C1 segment of cervical spinal cord (tissue), 14 donors: ENCODE data around the gene NOX3.

Source experiments
- DNase-seq, 14 donors: peaks; one replicate each; lab custom pipeline; 2025; lab: John Stamatoyannopoulos, UW

NOX3 gene

DNA sequence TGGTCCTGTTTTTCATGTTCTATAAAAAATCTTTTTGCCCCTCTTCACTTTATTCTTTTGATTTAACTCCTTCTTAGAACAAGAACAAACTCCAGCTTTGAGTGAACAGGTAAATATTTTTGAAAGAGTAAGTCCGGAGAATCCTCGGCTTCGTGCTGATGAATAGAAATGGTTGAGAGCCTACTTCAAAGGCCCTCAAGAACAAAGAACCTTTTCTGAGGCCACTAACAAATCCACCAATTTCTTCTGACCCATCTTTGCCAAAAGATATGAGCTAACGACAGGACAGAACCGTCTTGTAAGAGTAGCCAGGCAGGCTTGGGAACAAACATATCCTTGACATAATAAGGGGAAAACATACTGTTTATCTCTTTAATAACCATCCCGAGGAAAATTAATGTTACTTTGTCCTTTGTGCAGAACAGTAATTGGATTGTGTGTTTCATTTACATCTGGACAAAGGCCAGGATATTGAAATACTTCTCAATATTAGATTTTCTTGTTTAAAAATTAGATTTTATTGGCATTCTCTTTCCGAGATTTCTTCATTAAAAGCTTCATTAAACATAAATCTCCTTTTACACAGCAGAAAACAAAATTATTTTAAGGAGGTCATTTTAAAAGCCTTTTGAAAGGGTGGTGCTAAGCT, 52.9 kb downstream of the NOX3 start:
- no peak for DNase-seq

DNA sequence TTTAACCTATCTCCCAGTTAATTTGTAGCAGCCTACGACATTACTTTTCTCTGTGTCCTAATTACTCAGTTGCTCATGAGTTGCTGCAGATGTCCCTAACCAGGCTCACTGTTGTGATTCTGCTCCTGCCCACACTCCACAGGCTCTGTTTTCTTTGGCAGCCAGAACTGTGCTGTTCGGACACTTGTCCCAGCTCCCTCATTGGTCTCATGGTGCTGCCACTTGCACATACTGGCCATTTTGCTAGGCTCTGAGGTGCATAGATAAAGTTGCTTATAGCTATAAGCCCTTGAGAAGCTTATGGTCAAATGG, 55.0 kb downstream of the NOX3 start:
- DNase-seq: no peak

DNA sequence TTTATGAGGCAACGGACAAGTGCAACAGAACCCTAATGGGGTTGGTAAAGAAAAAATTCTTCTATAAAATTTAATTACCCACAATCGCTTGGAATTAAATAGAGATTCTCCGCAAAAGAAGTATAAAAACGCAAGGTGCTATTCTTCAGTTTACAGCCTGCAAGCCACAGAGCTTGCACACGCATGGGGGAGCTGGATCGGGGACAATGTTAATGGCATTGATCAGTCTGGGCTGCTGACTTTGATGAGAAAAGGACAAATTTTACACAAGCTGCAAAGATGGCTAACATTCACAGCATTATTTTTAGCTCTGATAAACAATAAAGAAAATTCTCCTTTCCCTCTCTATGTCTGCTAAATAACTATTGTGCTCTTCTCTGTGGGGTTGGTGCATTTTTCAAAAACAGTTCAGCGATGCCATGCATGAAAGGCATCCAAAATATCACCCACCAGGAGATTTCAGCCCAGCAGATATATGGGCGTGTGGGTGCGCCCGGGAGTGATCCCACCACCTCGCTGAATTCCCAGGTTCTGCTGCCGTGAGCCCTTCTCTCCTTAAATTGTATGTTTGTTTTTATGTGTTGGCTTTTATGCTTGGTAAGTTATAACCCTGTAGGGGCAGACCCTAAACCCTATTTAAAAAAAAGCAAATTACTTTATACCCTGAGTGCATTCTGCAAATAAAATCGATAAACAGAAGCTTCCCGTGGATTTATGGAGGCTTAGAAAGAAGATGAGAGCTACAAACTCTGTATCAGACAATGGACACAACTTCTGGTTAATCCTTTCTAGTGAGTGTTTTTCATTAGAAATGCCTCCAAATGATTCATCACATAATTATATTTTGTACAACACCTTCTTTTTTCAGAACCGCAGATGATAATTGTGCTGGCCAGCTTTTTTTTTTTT, 55.6 kb downstream of the NOX3 start:
- DNase-seq: no peak

DNA sequence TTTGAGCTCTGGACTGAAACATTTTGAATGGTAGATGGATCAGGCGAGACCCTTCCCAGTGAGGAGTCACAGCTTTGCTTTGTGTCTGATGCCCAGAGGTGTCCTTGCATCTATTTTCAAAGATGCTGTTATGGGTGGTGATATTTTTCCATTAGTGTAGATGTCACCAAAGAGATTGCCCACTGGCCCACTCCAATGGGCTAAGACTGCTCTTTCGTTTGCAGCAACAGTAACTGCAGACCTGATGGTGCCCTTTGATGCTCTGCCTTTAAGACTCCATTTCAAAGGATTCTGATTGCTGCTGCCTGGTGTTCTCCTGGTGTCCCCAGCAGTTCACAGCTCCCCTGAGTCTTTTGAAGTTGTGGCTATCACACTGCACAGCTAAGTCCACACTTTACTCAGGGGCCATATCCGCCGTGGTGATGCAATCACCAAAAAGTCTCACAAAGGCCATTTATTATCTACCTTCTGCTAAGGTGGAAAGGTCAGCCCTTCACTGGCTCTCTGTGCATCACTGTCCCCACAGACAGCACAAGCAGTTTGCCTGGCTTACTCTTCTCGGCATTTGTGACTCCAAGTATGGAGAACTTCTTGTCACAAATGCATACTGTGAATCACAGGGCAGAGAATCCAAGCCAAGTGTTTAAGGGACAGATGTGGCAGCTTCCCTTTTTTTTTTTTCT, 56.4 kb downstream of the NOX3 start:
- DNase-seq: no peak

DNA sequence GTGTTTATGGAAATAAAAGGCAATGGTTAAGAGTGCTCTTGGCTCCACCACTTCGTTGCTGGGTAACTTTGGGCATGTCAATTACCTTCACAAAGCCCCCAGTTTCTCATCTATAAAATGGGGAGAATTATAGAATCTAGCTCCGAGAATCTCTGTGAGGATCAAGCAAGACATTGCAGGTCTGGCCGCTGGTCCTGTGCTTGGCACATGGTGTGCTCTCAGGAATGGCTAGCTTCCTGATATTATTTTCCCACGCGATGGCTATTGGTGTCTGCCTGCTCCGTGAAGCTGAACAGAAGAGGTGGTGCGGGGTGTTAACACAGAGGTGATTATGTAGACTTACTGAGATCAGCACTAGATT, 57.0 kb downstream of the NOX3 start:
- no peak for DNase-seq

DNA sequence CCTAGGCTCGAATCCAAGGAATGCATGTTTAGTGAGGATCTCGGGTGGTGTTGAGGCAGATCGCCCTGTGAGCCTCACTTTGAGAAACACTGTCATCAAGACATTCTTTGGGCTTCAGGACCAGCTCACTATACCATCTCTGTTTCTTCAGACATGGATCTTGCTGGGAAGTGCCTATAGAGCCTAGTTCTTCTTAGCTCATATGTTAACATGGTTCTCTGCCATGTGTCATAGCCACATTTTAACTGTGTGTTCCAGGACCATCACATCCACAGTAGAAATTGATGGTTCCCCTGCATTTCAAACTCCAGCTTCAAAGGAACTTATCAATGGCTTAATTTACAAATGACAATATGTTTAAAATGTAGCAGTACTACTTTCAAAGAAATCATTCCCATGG, 57.4 kb downstream of the NOX3 start:
- DNase-seq: no peak

DNA sequence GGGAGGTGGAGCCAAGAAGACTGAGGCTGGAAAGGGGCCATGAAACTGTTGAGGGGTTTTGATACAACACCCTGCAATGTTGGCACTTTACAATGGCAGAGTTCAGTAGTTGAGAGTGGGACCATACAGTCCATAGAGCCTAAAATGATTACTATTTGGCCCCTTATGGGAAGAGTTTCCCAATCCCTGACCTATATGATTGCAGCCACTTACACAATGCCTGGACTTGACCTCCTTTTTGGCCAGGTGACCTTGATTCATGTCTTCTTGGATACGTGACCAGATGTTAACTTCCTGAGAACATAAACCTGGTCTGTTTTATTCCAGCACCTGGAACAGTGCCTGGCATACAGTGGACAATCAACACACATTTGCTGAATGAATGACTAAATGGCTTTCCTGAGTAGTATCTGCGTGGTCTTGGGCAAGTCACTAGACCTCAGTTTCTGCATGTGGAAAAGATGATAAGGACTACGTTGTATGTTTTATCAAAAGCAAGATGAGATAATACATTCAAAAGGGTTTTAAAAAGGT, 58.4 kb downstream of the NOX3 start:
- DNase-seq: no peak

DNA sequence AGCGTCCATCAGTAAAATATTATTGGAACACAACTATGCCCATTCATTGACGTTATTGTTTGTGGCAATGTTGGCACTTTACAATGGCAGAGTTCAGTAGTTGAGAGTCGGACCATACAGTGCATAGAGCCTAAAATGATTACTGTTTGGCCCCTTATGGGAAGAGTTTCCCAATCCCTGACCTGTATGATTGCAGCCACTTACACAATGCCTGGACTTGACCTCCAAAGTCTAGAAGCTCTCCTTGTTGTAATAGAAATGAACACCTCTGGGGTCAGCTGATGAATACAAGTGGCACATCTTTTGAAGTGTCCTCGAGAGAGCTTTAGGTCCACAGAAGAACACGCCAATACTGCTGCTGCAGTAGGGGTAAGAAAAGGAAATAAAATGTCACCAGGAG, 59.0 kb downstream of the NOX3 start:
- DNase-seq: no peak

DNA sequence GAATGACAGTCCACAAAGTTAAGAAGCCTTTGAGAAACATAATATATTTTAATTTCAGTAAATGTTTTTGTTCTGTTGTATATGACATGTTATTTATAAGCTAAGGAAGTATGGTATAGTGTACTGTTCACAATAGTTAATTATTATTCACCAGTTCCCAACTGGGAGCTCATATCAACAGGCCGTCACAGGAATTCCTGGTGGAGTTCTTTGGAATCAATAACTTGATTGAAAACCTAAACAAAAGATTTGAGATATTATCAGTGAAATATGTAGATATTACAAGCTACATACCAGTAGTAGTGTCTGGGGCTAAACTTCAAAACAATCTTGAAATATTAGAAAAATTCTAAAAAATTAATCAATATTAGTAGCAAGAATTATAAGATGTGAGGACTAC, 60.3 kb downstream of the NOX3 start:
- DNase-seq: no peak

DNA sequence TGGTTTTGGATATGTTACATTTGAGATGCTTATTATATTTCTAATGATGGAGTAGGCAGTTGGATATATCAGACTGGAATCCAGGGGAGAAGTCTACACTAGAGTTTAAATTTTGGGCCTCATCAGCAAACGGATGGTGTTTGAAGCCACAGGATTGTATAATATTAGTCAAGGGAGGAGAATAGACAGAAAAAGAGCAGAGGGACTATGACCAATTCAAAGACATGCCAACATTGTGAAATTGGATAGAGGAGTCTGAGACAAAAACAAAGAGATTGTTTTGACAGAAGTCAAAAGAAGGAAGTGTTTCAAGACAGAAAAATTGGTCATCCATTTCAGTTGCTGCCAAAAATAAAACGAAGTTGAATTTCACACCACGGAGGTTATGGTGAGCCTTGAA, 66.5 kb downstream of the NOX3 start:
- no peak for DNase-seq

DNA sequence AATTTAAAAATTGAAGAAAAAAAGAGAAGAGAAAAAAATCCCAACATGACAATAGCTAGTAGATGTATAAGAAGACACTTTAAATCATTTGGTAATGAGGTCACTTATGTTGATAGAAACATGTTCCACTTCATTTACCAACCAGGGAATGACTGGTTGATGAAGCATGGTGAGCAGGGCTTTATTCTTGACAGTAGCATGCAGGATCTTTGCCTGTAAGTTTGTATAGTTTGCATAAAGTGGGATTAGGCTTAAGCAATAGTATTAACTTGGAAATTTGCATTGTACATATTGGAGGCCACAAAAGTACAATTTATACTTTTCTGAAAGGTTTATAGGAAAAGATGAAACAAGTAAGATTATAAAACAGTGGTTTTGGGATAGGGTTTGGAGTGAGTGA, 67.0 kb downstream of the NOX3 start:
- no peak for DNase-seq

DNA sequence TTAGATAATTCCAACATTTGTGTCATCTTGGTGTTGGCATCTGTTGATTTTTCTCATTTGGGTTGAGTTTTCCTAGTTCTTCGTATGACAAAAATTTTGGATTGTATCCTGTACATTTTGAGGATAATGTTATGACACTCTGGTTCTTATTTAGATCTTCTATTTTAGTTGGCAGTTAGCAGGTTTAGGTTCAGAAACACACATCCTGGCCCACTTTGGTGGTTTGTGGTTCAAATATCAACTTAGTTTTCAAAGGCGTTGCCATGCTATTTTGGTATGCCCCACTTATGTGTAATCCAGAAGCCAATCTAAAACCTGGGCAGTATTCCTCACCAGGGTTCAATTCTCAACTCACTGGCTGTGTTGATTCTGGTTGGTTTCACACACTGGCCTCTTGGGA, 68.2 kb downstream of the NOX3 start:
- DNase-seq: no peak

DNA sequence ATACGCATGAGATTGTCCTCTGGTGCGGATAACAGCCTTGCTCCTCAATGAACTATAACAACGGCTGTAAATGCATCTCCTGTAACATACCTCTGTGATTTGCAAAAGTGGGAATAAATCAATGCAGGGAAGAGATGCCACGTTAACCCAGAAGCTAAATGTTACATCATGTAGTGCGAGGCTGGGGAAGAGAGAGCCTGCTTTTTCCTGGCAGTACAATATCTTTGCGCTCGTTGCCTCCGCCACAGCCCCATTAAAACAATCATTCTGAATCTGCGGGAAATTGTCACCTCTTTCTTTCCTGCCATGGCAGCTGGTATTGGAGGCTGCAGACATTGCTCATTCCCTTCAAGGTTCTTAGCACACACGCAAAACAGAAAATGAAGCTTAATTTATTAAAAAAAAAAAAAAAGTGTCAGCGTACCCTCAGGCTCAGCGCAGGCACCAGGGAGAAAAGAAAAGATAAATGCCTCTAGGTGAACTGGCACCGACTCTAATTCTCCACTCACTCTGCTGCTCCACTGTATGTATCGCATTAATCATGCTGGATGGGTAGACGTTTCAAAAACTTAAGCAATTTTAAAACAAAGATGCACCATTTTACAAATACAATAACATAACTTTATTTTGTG, 71.2 kb downstream of the NOX3 start:
- DNase-seq: no peak

DNA sequence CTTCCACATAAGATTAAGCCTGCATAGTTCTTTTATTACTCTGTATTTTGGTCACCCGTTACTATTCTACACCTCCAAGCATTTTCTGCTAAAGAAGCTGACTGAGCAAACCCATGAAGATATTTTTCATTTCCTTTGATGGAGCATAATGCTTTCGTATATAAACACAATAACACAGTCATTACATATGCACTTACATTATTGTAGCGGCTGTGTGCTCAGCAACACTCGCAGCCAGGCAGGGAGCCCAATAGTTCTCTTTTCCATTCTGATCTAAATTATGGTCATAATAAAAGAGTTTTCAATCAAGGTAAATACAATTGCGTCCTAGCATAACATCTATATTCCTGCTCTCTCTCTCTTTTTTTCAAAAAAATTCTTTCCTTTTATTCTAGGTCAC, 71.7 kb downstream of the NOX3 start:
- no peak for DNase-seq

DNA sequence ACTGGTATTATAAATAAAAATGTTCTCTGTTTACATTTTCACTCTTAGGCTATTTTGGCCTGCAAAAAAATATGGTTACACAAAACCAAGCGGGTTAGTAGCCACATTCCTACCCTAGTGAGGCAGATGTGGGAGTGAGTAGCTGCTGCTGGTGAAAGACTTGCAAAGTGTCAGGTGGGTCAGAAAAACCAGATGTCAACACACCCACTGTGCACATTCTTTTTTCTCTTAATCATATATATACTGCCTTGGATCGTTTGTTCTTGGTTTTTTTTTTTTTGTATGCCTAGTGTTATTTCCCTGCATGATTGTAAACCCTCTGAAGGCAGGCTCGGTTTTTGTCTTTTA, 73.3 kb downstream of the NOX3 start:
- no peak for DNase-seq

DNA sequence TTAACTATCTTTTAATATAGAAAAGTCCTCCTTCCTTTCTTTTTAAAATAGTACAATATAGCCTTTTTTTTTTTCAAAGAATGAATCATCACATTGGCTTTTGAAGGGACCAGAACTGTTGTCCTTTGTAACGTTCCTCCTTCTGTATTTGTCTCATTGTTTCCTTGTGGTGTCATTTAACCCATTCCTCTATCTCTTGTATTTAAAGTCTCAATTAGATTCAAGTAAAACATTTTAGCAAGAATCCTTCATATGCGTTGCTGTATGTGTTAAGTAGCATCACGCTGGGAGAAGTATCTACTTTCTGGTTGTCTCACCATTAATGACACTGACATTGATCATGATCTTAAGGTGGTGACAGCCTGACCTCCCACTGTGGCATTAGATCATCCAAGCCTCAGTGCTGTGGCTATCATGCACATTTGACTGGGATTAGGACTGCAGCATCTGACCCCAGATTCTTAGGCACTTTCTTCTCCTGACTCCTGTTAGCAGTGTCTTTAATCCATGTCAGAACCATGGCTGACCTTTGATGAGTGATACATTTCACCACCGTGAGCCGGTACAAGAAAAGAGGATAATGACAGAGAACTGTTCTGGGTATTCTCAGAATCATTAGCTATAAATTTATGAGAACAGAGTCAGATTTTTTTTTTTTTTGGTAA, 73.8 kb downstream of the NOX3 start:
- DNase-seq: no peak

DNA sequence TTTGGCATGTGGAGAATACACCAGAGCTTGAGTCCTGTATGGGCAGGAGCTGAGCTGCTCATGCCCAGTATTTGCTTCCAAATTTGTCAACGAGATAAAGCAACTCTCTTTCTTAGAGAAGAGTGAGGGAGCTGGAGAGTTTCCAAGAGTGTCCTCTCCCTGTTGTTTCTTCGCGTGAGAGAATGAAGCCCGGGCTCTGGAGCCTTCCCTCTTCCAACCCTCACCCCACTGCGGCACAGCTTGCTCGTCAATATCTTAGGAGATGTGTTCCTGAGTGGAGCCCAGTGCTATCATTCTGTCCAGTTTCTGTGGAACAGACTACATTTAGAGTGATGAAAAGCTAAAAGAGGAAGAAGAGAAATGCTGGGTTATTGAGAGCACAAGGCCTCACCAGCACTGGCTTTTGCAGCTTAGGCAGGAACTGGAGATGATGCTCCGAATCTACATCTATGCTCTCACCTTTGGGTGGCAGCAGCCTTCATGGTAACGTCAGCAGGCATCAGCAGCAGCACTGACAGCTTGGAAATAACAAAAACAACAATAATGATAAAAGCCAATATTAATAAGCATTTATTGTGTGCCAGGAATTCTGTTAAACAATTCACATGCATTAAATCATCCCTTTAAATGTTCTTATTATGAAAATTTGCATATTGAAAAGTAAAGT, 74.8 kb downstream of the NOX3 start:
- DNase-seq: no peak

DNA sequence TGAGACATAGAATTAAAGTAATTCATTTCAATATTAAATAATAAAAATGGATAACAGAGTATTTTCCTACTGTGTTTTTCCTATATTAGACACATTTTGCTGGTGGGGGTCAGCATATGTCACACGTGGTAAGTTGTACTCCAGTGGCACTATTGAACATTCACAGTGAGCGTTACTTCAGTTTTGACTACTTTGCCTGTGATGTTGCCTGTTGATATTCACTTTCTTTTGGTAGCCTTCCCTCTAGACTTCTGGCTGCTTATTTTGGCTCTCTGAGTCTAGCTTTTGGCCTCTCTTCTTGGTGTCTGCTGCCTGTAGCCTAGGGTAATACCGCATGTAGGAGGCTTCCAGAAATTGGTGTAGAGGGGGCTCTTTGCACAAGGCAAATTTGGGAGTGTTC, 76.9 kb downstream of the NOX3 start:
- DNase-seq: no peak

DNA sequence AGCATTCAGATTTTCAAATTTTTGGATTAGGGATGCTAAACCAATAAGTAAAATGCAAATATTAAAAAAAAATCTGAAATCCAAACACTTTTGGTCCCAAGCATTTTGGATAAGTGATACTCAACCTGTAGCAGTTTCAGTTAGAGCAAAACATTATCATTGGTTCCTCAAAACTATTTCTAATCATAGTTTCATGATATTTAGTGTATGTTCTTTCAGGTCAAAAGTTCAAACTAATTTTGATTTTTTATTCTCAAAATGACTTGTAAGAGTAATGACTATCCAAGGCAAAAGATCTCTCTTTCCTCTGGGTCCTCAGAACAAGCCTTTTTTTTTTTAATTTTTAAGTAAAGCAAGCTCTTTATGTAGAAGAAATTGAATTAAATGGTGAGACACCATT, 77.4 kb downstream of the NOX3 start:
- DNase-seq: no peak

DNA sequence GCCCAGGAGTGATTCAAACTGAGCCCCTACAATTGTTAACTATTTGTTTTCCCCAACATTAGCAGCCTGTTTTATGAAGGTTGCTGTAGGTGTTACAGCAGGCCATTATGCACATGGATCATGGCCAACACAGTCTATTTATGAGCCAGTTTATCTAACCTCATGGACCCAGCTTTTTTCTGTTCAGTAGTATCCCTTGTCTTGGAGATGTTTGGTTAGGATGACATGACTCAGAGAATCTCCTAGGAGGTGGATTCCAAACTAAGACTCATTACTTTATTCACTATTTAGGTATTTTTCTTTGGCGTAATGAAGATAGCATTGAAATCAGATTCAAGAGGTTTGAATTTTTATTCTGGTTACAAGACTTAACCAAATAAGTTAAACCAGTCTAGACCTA, 78.6 kb downstream of the NOX3 start:
- DNase-seq: no peak

DNA sequence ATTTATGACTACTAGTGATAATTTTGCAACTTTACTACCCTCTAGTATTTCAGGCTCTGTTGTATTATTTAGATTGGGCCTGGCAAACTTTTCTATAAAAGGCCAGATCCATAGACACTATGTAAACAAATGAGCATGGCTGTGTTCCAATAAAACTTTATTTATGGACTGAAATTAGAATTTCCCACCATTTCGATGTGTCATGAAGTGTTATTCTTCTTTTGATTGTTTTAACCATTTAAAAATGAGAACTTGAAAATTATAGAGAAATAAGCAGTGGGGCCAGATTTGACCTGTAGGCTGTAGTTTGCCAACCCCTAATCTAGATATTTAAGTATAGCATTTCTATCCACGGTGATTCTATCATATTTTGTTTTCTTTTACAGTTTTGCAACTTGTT, 79.8 kb downstream of the NOX3 start:
- DNase-seq: no peak
